ENCODE data around the gene CCNT2. TPM values are rescaled to one million over a fixed set of nuclear protein-coding genes. Genes with fewer than 3 reads are reported as not detected.
"Not testable (repeated sequence)": the region's sequence is repeated elsewhere in the genome, so short reads cannot be mapped to it uniquely, and the experiment has no call there.

The CCNT2 gene
- total and polyA plus RNA-seq, 7 experiments from 2014 or later: 20.6 to 78.1 (median 60.0) TPM

- peaks cover 0 to 12% (median 6%) of the 10 kb centered on the region in 11 donors for H3K9me3 Mint-ChIP-seq
- CTCF ChIA-PET: no interaction called here
These were observed 13.5 kb upstream of the CCNT2 start for GRCh38 chr2:134905168-134905567.

GRCh38 chr2:134906726-134907125, 11.9 kb upstream of the CCNT2 start:
- H3K36me3 ChIP-seq (ENCODE audit: control insufficient read depth in 2 of 3, insufficient read depth in 3 of 3, low read length in 3 of 3): no peaks in the 10 kb centered on the region
- no peaks in the 10 kb centered on the region for H3K4me1 ChIP-seq (ENCODE audit: control insufficient read depth in 2 of 2, insufficient read depth in 2 of 2, low read length in 2 of 2)
- ChIA-PET POLR2A (no interaction called here), CTCF (interaction anchor here (0.7 kb wide), 1 partner anchor 173 kb away, joined by 3 read pairs; no protein-coding TSS in a partner anchor)
- no peak for ATAC-seq
- Mint-ChIP-seq H3K4me1 (peaks cover 0 to 2% (median 0%) of the 10 kb centered on the region in 7 donors), H3K27me3 (peaks cover 0 to 12% (median 0%) of the 10 kb centered on the region in 5 donors), H3K27ac (no peak overlapping the region), H3K36me3 (peaks cover 0 to 29% (median 9%) of the 10 kb centered on the region in 5 donors), H3K4me3 (no peak overlapping the region), H3K9me3 (peaks cover 0 to 12% (median 6%) of the 10 kb centered on the region in 11 donors)
- no peaks in the 10 kb centered on the region for H3K27me3 ChIP-seq (ENCODE audit: control insufficient read depth in 2 of 2, insufficient read depth in 2 of 2, low read length in 2 of 2)
- intact Hi-C loops (cut with micrococcal nuclease): no loop called here
- no peaks in the 10 kb centered on the region for H3K9me3 ChIP-seq (ENCODE audit: control insufficient read depth in 2 of 3, low read length in 3 of 3)
- no peak for DNase-seq
- no peak overlapping the region for H3K27ac ChIP-seq (ENCODE audit: low read depth, low read length)
- H3K4me3 ChIP-seq (ENCODE audit: low read length): no peak overlapping the region

More at GRCh38 chr2:134905168-134905567, 13.5 kb upstream of the CCNT2 start:
- peaks cover 0 to 24% (median 0%) of the 10 kb centered on the region in 5 donors for H3K27me3 Mint-ChIP-seq
- no peak overlapping the region for H3K27ac Mint-ChIP-seq
- ATAC-seq (no peak), DNase-seq (no peak)
- H3K4me3 Mint-ChIP-seq: no peak overlapping the region
- Histone ChIP-seq H3K9me3 (ENCODE audit: control insufficient read depth in 2 of 3, low read length in 3 of 3) (no peaks in the 10 kb centered on the region), H3K27me3 (ENCODE audit: control insufficient read depth in 2 of 2, insufficient read depth in 2 of 2, low read length in 2 of 2) (no peaks in the 10 kb centered on the region), H3K36me3 (ENCODE audit: control insufficient read depth in 2 of 3, insufficient read depth in 3 of 3, low read length in 3 of 3) (no peaks in the 10 kb centered on the region), H3K27ac (ENCODE audit: low read depth, low read length) (no peak overlapping the region), H3K4me3 (ENCODE audit: low read length) (no peak overlapping the region), H3K4me1 (ENCODE audit: control insufficient read depth in 2 of 2, insufficient read depth in 2 of 2, low read length in 2 of 2) (no peaks in the 10 kb centered on the region)
- peaks cover 0 to 23% (median 9%) of the 10 kb centered on the region in 5 donors for H3K36me3 Mint-ChIP-seq
- POLR2A ChIA-PET: no interaction called here
- intact Hi-C loops (cut with micrococcal nuclease): no loop called here
- peaks cover 0 to 2% (median 0%) of the 10 kb centered on the region in 7 donors for H3K4me1 Mint-ChIP-seq

- CTCF ChIA-PET; H3K4me3 Mint-ChIP-seq; H3K4me1 ChIP-seq (ENCODE audit: control insufficient read depth in 2 of 2, insufficient read depth in 2 of 2, low read length in 2 of 2); H3K9me3 ChIP-seq (ENCODE audit: control insufficient read depth in 2 of 3, low read length in 3 of 3); H3K4me1 Mint-ChIP-seq; H3K4me3 ChIP-seq (ENCODE audit: low read length); ATAC-seq; H3K27ac ChIP-seq (ENCODE audit: low read depth, low read length); intact Hi-C loops (cut with micrococcal nuclease); DNase-seq; POLR2A ChIA-PET; H3K27me3 ChIP-seq (ENCODE audit: control insufficient read depth in 2 of 2, insufficient read depth in 2 of 2, low read length in 2 of 2); H3K36me3 ChIP-seq (ENCODE audit: control insufficient read depth in 2 of 3, insufficient read depth in 3 of 3, low read length in 3 of 3); H3K27ac Mint-ChIP-seq: not testable (repeated sequence)
- peaks cover 0 to 29% (median 9%) of the 10 kb centered on the region in 5 donors for H3K36me3 Mint-ChIP-seq
- H3K9me3 Mint-ChIP-seq: peaks cover 1 to 12% (median 6%) of the 10 kb centered on the region in 11 donors
- H3K27me3 Mint-ChIP-seq: peaks cover 0 to 12% (median 0%) of the 10 kb centered on the region in 5 donors
These were observed 11.0 kb upstream of the CCNT2 start for GRCh38 chr2:134907441-134908116.

- no peak for DNase-seq
- ChIA-PET POLR2A (no interaction called here), CTCF (no interaction called here)
- H3K9me3 Mint-ChIP-seq: peaks cover 3 to 19% (median 7%) of the 10 kb centered on the region in 11 donors
- no peak for ATAC-seq
- Histone ChIP-seq H3K36me3 (ENCODE audit: control insufficient read depth in 2 of 3, insufficient read depth in 3 of 3, low read length in 3 of 3) (no peaks in the 10 kb centered on the region), H3K27me3 (ENCODE audit: control insufficient read depth in 2 of 2, insufficient read depth in 2 of 2, low read length in 2 of 2) (no peaks in the 10 kb centered on the region), H3K4me3 (ENCODE audit: low read length) (no peak overlapping the region), H3K27ac (ENCODE audit: low read depth, low read length) (no peak overlapping the region), H3K4me1 (ENCODE audit: control insufficient read depth in 2 of 2, insufficient read depth in 2 of 2, low read length in 2 of 2) (no peaks in the 10 kb centered on the region), H3K9me3 (ENCODE audit: control insufficient read depth in 2 of 3, low read length in 3 of 3) (no peaks in the 10 kb centered on the region)
- H3K4me3 Mint-ChIP-seq: no peak overlapping the region
- H3K4me1 Mint-ChIP-seq: peaks cover 0 to 4% (median 0%) of the 10 kb centered on the region in 7 donors
- intact Hi-C loops (cut with micrococcal nuclease): loop anchor here in 1 of 2 donors (10.0 kb wide), 1 partner anchor 1144 kb away; no protein-coding TSS in a partner anchor
- H3K27me3 Mint-ChIP-seq: peaks cover 0 to 22% (median 0%) of the 10 kb centered on the region in 5 donors
- H3K36me3 Mint-ChIP-seq: peaks cover 5 to 30% (median 8%) of the 10 kb centered on the region in 5 donors
- no peak overlapping the region for H3K27ac Mint-ChIP-seq
These were observed 7.7 kb upstream of the CCNT2 start for GRCh38 chr2:134910763-134911399.

- DNase-seq (no peak), ATAC-seq (no peak)
- Histone ChIP-seq H3K27ac (ENCODE audit: low read depth, low read length) (no peak overlapping the region), H3K4me1 (ENCODE audit: control insufficient read depth in 2 of 2, insufficient read depth in 2 of 2, low read length in 2 of 2) (no peaks in the 10 kb centered on the region), H3K4me3 (ENCODE audit: low read length) (no peak overlapping the region), H3K36me3 (ENCODE audit: control insufficient read depth in 2 of 3, insufficient read depth in 3 of 3, low read length in 3 of 3) (no peaks in the 10 kb centered on the region), H3K9me3 (ENCODE audit: control insufficient read depth in 2 of 3, low read length in 3 of 3) (no peaks in the 10 kb centered on the region), H3K27me3 (ENCODE audit: control insufficient read depth in 2 of 2, insufficient read depth in 2 of 2, low read length in 2 of 2) (no peaks in the 10 kb centered on the region)
- intact Hi-C loops (cut with micrococcal nuclease): loop anchor here in 1 of 2 donors (10.0 kb wide), 1 partner anchor 1143 kb away; no protein-coding TSS in a partner anchor
- Mint-ChIP-seq H3K36me3 (peaks cover 5 to 30% (median 8%) of the 10 kb centered on the region in 5 donors), H3K4me3 (no peak overlapping the region), H3K4me1 (peaks cover 0 to 4% (median 0%) of the 10 kb centered on the region in 7 donors), H3K9me3 (peaks cover 3 to 19% (median 7%) of the 10 kb centered on the region in 11 donors), H3K27ac (no peak overlapping the region), H3K27me3 (peaks cover 0 to 22% (median 0%) of the 10 kb centered on the region in 5 donors)
- CTCF ChIA-PET: no interaction called here
- POLR2A ChIA-PET: interaction anchor here (0.6 kb wide), 1 partner anchor 60 kb away, joined by 3 read pairs; no protein-coding TSS in a partner anchor
These were observed 7.2 kb upstream of the CCNT2 start for GRCh38 chr2:134911400-134911785.

GRCh38 chr2:134912361-134912760, 6.3 kb upstream of the CCNT2 start:
- peaks cover 2 to 14% (median 7%) of the 10 kb centered on the region in 11 donors for H3K9me3 Mint-ChIP-seq
- POLR2A ChIA-PET: no interaction called here
- intact Hi-C loops (cut with micrococcal nuclease): loop anchor here in 1 of 2 donors (10.0 kb wide), 1 partner anchor 1142 kb away; no protein-coding TSS in a partner anchor

More at GRCh38 chr2:134912361-134912760, 6.3 kb upstream of the CCNT2 start:
- peaks cover 0 to 22% (median 0%) of the 10 kb centered on the region in 5 donors for H3K27me3 Mint-ChIP-seq
- H3K27ac Mint-ChIP-seq: no peak overlapping the region
- peaks cover 0 to 12% (median 7%) of the 10 kb centered on the region in 7 donors for H3K4me1 Mint-ChIP-seq
- Histone ChIP-seq H3K4me1 (ENCODE audit: control insufficient read depth in 2 of 2, insufficient read depth in 2 of 2, low read length in 2 of 2) (peaks cover 5 to 7% of the 10 kb centered on the region in 2 donors), H3K4me3 (ENCODE audit: low read length) (no peak overlapping the region), H3K27me3 (ENCODE audit: control insufficient read depth in 2 of 2, insufficient read depth in 2 of 2, low read length in 2 of 2) (no peaks in the 10 kb centered on the region), H3K27ac (ENCODE audit: low read depth, low read length) (no peak overlapping the region), H3K9me3 (ENCODE audit: control insufficient read depth in 2 of 3, low read length in 3 of 3) (no peaks in the 10 kb centered on the region), H3K36me3 (ENCODE audit: control insufficient read depth in 2 of 3, insufficient read depth in 3 of 3, low read length in 3 of 3) (no peaks in the 10 kb centered on the region)
- no peak overlapping the region for H3K4me3 Mint-ChIP-seq
- CTCF ChIA-PET: no interaction called here
- DNase-seq (no peak), ATAC-seq (peak; percentile 44)
- peaks cover 4 to 30% (median 7%) of the 10 kb centered on the region in 5 donors for H3K36me3 Mint-ChIP-seq
